HL-60/S4 treated with phorbol 12-myristate 13-acetate at 8.2 ng/mL for 4 days and 3 days (cell line): ENCODE results near the gene C9.

Experiments used
- in situ Hi-C: fragments of 300-500 bp; cut with MboI; formaldehyde crosslinking; loops from 2 replicates; pipeline ENCODE4 v1.15.0; 2022; ENCODE audit warnings: low sequenced_read_pairs

The C9 gene

DNA sequence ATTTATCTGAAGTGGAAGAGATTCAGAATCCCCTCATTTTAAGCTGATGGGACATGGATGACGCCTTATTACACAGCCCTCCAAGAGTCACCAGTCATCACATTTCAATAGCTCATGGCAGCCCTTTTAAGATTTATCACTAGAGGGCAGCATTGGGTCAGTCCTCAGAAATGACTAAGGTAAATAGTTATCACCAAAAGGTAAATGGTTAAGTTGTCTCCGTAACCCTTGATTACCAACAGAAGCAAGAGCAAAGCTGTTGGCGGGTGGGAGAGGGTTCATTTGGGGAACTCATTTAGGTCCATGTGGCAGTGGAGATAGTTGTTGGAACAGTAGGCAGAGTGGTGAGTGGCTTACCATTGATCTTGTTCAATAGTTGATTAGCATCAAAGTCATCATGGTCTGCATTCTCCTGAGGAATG, 12.0 kb upstream of the C9 start:
- in situ Hi-C loops, result loop anchor here (10.0 kb wide), 1 partner anchor 178 kb away; no protein-coding TSS in a partner anchor

DNA sequence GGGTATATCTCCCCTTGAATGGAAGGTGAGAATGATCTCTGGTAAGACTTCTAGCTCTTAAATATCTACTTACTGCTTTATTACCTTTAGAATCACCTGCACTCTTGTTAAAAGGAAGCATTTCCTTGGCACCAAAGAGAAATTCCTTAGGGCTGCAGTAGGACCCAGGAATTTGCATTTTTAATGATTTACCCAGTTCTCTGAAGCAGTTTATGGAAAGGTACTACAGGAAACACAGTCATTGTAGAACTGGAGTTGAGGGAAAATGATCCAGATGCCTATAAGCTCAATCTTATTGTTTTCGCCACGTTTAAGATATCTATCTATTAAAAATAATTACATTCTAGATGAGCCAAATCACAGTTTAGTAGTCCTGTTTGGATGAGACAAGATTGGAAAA, 9.5 kb upstream of the C9 start:
- in situ Hi-C loops, result loop anchor here (10.0 kb wide), 1 partner anchor 181 kb away; no protein-coding TSS in a partner anchor

DNA sequence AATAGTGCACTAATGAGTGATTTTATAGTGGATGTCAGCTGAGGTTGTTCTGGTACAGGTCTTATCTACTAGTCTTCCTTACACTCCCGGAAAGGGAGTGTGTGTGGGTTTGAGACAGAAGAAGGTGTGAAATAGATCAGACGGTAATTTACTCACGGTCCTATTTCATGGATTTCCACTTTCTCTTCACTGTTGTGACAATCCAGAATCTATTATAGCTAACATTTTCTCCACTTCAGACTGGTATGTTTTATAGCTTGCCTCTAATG, 7.0 kb upstream of the C9 start:
- in situ Hi-C loops, result loop anchor here (10.0 kb wide), 1 partner anchor 184 kb away; no protein-coding TSS in a partner anchor

DNA sequence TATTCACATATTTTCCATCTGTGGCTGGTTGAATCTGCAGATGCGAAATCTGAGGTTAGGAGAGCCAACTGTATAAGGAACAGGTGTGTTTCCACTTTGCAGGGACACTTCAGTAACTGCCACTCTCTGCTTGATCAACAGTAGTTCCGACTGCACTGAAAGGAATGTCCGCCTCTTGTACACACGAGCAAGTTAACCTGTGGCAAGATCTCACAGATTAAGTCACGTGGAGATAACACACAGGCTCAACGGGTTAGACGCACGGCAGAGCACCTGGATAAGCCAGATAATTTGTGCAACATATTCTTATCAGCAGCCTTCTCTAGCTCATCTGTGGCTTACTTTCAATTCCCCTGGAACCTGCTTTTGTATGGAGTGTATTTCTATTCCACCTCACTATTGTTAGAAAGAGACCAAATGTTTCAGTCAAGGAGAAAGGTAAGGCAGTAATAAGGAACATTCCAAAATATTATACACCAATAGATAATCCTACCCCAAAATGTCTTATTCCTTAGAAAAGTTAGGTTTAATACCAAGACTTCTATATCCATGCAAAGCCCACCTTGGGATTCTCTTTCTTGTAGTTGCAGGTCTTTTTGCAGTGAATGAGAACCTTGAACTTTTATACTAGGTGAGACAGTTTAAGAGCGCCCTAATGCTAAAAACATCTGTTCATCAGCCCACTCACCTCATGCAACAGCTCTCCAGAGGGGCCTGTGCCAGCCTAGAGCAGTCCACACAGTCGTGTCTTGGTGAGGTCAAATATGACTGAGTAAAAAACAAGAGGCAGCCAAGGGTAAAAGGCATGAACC, 6.5 kb upstream of the C9 start:
- in situ Hi-C loops, result loop anchor here (10.0 kb wide), 1 partner anchor 184 kb away; no protein-coding TSS in a partner anchor

DNA sequence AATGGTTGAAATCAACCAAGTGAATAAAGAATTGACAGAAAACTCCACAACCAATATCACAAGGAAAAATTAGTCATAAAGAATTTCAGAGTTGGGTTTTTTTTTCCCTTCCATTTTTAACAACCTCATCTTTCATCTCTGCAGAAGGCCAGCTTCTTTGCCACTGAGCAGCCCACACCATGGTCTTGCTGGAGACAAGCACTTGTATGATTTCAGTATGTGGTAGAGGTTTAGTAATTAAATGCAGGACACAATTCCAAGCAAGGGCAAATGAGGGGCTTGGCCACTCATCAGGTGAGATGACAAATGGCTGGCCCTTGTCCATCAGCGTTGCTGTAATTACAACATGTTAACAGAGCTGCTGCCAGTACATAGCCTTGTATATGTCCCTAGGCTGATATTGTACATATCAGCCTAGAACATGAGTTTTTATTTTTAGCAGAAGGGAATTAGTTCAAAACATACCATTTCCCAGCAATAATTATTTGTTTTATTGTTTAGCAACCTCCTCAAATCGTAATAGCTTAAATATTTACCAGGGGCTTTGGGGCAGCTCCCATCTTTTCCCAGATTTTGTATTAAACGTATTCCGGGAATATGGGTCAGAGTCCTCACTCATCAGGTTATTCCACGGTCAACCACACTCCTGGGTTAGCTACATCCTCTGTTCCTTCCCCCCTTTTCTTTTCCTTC, 5.0 kb upstream of the C9 start:
- in situ Hi-C loops, result no loop called here

DNA sequence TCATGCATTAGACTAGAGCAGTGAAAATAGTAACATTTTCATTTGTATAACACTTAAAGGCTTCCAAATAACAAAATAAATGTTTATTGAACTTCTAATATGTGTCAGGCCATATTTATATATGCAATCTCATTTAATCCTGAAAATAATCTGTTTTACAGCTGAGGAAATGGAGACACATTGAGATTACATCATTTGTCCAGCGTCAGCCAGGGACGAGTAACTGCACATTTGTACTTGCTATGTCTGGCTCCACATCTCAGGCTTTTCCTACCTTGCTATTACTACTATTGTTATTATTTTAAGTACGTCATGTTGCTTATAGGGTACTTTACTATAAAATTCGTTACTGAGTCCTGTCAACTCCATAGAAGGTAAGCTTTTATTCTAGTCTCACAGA, 3.8 kb upstream of the C9 start:
- in situ Hi-C loops, result no loop called here

DNA sequence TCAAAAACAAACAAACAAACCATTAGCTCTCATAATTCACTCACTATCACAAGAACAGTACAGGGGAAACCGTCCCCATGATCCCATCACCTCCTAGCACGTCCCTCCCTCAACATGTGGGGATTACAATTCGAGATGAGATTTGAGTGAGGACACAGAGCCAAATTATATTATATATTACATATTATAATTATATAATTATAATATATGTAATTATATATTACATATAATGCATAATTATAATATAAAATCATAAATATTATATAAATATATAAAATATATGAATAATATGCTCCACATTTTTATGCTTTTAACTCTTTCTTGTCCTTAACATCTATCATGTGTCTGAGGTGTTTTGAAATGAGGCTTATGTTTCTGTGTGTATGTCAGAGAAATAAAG, 3.4 kb upstream of the C9 start:
- in situ Hi-C loops, result no loop called here

DNA sequence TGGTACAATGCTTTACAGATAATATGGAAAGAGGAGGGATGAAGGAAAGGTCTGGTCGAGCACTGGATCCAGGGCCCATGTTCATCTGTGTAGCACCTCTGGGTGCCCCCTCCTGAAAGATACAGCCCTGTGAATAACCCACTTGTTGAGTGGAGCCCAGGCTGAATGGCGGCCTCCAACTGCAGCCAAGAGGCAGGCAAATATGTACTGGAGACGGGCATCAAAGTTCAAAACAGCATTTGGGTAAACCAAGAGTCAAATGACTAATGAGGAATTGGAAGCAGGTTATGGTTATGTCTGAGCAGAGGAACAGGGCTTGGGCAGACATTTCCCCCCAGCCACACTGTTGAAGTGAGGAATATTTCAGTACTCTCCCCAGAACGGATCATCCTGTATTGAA, 1.1 kb downstream of the C9 start:
- in situ Hi-C loops, result no loop called here

DNA sequence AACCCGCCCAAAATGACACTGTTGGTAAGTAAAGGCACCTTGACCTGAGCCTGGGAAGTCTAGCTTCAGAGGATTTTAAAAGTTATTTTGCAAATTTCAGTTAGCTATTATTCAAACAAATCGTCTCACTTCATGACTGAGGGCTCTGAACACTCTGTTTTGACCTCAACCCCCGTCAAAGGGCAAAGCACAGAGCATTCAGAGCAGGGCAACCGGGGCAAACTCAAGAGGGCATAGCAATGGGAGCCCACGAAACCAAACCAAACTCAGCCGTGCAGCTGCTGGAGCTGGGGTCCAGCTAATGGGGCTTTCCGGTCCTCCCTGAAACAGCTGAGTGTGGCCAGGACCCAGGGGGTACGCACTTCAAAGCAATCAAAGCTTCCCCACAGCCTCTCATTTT, 1.6 kb downstream of the C9 start:
- in situ Hi-C loops, result no loop called here

DNA sequence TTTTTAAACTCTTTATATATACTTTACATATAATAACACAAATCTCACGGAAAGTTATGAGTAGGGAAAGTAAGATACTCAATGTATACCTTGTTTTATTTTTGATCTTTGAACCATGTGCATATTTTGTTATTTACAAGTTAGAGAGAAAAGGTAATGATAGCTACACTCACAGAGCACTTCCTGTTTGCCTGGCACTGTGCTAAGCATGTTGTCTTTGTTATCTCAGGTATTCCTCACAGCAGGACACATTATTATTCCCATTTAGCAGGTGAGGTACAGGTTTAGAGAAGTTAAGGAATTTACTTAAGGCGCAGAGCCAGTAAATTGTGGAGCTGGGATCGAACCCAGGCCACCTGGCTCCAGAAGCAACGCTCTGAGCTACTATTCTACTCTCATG, 3.0 kb downstream of the C9 start:
- in situ Hi-C loops, result no loop called here

DNA sequence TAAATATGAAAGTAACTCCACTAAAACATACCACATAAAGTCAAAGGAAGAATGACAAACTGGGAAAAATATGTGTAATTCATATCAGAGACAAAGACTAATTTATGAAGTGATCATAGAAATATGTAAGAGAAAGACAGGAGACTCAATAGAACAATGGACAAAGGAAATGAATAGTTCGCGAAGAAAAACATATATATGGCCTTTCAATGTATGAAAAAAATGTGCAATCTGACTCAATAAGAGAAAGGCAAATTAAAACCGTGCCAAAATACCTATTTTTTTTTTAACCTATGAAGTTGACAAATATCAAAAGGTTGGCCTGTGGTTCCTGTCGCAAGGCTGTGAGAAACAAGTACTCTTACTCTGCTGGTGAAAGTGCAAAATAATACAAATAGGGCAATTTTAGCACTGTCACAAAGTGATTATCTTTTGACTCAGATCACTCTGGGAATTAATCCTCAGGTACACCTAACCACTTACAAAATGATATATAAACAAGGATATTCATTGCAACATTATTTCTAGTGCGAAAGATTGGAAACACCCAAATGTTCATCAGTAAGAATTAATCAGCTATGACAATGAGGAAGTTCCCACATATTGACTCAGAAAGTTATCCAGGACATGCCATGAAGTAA, 3.7 kb downstream of the C9 start:
- in situ Hi-C loops, result no loop called here

DNA sequence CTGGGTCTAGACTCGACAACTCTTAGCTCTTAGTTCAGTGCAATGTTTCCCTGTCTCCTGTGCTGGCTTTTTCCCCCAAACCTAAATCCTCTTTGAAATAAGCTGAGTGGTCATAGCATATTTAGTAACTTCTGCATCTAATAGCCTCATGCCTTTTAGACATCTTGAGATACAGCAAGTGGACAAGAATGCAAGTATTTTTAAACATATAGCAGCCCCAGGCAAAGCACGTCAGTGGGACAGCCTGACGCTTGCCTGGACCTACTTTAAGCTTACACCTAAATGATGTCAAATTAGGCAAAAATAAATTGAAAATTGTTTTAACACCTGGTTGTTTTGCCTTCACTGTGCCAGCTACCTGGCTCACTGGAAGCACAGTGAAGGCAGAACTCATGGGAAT, 8.0 kb downstream of the C9 start:
- in situ Hi-C loops, result no loop called here

DNA sequence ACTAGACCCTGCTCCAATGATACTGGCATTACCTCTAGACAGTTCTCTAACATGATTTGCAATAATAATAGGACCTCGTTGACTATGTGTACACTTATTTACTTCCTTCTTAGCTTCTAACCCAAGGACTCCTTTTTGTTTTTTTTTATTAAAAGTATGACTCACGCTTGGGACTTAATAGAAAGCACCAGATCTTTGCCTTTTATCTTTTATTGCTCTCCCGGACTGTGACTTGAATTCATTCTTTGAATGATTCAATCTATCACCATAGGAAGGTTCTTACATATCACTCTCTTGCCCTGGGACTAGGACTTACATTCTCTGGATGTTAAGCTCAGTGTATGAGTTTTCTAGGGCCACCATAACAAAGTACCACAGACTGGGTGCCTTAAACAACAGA, 9.0 kb downstream of the C9 start:
- in situ Hi-C loops, result no loop called here

DNA sequence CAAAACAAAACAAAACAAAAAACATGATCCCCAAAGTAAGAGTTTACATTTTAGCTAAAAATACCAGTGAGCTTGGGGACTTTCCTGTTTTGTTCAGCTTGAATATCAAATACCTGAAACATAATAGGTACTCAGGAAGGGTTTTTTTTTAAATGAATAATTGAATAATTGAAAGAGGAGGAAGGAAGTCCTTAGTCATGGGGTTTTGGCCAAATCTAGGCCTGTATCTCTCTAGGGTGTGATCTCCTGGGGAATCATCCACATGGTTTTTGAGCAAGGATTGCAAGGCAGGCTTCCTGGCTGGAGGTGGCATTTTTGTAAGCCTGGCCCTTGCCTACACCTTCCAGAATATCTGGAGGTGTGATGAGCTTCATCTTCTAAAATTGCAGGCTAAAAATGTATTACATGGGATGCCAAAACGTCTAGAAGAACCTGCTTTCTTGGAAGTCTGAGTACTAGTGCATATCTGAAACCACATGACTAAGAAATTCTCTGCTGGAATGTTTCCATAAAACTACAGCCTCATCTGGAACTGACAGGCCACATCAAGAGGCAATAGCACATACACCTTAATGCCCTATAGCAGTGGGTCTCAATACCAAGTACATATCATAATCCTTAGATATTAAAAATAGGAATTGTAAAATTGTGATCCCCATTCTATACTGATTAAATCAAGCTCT, 10.4 kb downstream of the C9 start:
- in situ Hi-C loops, result no loop called here

DNA sequence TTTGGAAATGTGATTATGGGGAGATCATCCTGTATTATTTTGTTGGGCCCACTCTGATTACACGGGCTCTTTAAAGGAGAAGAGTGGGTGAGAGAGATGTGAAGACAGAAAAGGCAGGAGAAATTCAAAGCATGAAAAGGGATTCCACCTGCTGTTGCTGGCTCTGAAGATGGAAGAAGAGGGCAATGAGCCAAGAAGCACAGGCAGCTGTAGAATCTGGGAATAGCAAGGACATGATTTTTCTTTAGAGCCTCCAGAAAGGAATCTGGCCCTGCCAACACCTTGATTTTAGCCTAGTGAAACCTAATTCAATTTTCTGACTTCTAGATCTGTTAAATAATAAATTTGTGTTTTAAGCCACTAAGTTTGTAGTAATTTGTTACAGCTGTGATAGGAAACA, 11.3 kb downstream of the C9 start:
- in situ Hi-C loops, result no loop called here

DNA sequence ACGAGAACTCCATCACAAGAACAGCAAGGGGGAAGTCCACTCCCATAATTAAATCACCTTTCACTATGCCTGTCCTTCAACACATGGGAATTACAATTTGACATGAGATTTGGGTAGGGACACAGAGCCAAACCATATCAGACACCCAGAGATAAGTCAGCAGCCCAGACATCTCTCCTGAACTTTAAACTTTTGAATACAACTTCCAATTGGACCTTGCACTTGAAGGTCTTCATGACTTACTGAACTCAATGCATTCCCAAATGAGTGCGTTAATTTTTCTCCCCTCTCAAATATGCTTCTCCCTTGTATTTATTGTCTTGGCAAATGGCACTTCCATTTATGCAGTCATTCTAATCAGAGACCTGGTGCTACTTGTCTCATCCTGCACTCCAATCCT, 12.1 kb downstream of the C9 start:
- in situ Hi-C loops, result no loop called here

DNA sequence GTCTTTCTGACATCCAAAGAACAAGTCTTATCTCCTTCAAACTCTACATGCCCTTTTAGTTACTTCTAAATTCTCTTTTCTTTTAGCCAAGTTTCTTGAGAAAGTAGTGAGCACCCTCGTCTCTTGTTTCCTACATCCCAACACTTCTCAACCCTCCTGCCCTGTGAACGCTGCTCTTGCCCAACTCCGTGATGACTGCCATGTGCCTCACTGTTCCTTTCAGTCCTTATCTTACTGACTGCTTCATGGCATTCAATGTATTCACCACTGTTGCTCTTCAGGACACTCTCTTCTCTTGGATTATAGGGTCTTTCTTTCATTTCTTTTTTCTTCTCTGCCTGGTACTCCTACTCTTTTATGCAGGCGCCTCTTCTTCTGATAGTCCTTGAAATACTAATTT, 14.8 kb downstream of the C9 start:
- in situ Hi-C loops, result no loop called here

DNA sequence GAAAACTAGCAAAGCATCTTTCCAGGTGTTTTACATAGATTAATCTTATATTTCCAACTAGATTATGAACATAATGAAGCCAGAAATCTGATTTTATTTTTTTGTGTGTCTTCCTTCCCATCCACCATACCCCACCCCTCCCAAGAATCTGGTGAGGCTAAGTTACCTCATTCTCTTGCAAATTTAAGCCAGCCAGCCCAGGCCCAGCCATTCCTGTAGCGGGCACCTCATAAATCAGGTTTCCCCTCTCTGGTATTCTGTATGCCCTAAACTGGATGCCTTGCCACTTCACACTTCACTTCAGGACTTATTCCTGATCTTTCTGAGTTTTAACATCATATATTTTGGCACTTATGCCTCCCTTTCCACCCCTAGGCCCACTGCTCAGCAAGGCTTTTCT, 21.8 kb downstream of the C9 start:
- in situ Hi-C loops, result no loop called here

DNA sequence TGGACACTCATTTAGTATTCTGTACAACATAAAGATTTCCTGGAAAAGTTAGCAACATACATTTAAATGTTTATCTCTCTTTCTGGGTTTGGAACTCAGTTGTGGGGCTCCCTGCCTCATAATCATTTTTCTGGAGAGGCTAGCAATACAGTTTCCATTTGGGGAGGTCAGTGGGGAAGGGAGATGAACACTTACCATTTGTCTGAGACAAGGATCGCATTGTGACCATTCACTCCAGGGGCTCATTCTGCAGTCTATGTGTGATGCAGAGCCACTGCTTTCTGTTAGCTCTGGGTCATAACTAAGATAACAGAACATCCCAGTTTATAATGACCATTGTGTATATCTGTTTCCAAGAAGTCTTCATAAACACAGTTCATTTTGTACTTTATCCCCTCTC, 22.4 kb downstream of the C9 start:
- in situ Hi-C loops, result no loop called here

DNA sequence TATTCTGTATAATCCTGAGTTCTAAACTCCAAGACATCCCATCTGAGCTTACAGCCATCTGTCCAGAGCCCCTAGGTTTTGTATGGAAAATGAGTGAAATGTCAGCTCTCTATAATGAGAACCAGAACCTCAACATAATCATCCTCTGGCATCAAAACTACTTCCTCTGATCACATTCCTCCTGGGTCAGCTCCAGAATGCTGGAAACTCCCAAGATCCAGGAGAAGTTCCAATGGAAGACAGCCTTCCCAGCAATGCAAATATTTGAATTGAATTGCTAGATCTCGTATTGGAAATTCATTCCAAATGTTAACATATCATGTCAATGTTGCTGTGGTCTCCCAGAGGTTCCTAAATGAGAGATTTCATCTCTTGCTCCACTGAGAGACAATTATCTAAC, 23.8 kb downstream of the C9 start:
- in situ Hi-C loops, result no loop called here

DNA sequence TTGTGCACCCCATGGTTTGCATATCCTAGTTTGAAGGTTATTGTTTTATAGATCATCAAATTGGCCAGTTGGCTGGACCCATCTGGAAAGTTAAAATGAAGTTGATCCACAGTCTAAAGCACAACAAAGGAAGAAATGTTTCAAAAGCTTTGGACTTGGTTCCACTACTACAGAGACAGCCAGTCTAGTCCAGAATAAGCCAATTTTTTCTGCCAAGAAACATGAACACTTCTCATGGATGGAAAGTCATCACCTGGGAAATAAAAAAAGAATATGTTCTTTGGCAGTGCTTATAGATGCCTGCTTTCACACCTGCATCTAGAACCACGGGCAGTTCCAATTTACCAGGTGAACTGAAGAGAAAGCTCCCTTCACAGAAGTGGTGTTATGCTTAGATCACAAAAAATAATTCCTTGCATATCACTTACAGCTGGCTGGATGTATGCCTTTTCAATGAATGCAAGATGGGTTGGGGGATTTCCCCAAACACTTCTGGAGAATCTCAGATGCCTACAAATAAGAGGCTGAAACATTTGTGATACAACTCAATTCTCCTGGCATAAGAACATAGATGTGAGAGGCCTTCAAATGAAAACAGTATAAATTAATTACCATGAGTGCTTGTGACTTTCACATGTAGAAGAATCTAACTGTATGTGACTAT, 26.9 kb downstream of the C9 start:
- in situ Hi-C loops, result no loop called here
